HG03520 (cell line): ENCODE data around the gene OSBP2.

Source experiments
- ATAC-seq: cut with Tn5 transposase; IDR thresholded peaks from one replicate; pipeline ENCODE4 v1.9.1; 2021; ENCODE audit warnings: mild to moderate bottlenecking, moderate library complexity; ENCODE audit not compliant: unreplicated experiment

The OSBP2 gene

DNA sequence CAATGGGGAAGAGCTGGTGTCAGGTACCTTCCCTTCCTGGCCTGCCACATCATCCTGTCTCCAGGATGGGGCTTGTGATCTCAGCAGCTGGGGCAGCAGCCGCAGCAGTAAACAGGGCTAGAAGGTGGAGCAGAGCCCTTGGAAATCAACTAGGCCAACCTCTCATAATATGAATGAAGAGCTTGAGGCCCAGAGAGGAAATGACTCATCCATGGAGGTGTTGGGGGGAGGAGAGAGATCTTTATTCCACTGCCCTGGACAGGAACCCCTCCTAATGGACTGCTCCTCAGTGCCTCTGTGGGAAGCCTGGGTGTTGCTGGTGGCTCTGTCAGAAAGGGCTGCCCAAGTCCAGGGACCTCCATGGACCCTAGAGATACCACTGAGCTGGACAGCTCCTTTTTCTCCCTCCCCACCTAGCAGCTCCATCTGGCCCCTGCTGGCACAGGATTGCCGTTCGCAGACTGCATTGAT is 111.8 kb downstream of the OSBP2 start:
- ATAC-seq = no peak

- ATAC-seq = no peak
Observed at GRCh38 chr22:30809086-30809485, 114.4 kb downstream of the OSBP2 start.

DNA sequence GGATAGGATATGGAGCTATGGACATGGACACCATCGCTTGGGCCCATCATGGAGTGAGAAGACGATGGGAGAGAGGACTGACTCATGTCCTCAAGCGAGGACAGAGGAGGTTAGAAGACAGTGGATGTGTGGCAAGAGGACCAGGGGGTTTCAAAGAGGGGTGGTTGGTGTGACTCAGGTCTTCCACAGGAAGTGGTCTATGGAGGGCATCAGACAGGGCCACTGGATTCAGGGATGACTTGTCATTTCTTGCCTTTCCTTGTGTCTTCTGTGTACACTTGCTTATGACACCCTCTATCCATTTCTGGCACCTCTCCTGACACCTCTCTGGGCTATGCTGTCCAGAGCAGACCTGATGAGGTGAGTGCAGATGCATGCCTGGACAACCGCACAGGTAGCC is 115.4 kb downstream of the OSBP2 start:
- no peak for ATAC-seq

- ATAC-seq = no peak
Observed at GRCh38 chr22:30813936-30814335, 119.3 kb downstream of the OSBP2 start.

DNA sequence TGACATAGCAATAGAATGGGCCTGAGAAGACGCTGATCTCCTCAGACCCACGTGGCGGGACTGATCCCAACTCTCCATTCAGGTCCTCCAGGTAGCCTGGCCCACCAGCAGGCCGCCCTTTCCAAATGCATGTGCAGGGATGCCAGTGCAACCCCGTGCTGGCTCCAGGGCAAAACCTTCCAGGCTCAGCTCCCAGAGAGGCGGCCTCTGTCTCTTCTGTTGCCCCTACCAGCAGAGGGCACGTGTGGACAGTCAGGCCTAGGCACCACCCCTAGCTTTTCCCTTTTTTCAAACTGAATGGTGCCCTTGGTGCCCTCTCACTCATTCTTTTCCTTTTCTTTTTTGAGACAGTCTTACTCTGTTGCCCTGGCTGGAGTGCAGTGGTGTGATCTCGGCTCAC is 121.7 kb downstream of the OSBP2 start:
- ATAC-seq = no peak

- ATAC-seq = no peak
Observed at GRCh38 chr22:30821381-30821780, 126.7 kb downstream of the OSBP2 start.

DNA sequence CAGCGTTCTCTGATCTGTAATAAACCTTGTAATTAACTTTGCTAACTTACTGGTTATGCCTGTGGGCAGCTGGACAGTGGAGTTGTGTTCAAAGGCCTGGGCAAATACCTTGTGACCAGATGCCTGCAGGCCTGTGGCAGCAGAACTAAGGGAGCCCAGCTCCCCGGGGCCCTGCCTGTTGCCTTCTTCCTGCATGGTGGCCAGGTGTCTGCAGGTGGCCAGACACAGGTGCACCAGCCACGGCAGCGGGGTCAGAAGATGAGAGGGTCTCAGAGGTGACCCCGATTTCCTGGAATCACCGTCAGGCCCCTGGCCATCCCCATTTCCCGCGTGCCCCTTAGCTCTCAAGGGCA is 127.2 kb downstream of the OSBP2 start:
- no peak for ATAC-seq

DNA sequence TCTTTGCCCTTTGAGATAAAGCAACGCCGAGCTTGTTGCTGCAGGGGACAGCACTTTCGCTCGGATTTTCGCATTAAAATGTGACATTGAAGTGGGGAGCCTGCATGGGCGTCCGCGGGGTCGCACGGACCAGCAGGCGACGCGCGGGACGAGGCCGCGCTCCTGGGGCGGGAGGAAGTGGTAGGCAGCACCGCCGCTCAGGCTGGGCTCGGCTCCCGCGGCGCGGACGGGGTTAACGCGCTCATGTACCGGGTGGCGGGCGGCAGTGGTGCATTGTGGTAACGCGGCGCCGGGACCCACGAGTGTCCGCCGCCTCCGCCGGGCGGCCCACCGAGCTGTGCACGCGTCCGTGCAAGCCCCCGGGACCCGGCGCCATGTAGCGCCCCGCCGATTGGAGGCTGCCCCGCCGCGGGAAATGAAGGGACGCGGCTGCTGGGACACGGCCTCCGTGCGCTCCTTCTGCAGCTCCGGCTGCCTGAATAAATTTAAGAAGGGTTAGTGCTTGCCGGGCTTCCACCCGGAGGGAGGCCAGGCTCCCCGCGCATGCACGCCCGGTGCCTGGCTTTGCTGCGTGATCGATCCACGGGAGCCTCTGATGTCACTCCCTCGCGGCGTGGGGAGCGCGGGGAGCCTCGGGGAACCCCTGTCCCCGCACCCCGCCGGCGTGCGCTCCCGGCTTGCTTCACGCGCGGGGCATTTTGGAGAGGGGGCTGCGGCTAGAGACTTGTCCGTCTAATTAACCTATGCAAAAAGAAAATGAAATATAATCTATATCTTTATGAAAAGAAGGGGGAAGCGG is 127.7 kb downstream of the OSBP2 start:
- ATAC-seq = no peak

GRCh38 chr22:30823015-30823370 is 128.3 kb downstream of the OSBP2 start:
- no peak for ATAC-seq

DNA sequence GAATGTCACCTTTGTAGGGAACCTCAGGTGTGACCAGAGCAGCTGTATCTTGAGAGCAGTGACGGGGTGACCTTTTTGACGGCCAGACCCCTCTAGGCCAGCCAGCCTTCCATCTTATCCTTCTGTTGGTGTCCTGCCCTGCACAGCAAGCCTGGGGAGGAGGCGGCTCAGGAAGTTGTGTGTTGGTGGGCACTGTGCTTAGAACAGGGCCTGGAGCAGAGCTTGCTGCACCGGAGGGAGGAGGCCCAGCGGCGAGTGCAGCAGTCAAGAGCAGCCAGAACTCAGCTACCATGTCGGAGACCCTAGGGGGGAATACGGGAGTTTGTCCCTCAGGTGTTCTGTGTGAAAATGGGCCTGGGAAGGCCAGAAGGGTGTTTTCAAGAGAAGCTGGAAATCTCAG is 129.4 kb downstream of the OSBP2 start:
- ATAC-seq = no peak

GRCh38 chr22:30824711-30825110 is 130.0 kb downstream of the OSBP2 start:
- no peak for ATAC-seq

GRCh38 chr22:30825711-30826505 is 131.2 kb downstream of the OSBP2 start:
- ATAC-seq = no peak

GRCh38 chr22:30826670-30827355 is 132.1 kb downstream of the OSBP2 start:
- ATAC-seq = no peak

DNA sequence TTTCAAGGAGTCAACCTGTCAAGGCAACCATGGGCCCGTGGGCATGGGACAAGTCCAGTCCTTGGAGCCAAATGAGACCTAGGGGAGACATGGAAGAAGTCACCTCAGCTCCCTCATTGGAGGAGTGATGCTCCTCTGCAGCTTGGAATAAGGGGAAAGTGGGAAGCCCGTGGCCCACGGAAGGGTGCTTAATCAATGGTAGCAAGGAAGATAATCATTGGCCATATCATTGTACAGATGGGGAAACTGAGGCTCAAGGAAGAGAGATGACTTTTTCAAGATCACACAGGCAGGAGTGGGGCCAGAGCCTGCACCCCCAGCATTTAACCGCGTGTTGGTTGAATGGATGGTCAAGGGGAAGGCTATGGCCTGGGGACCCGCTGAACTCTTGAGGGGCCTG is 133.0 kb downstream of the OSBP2 start:
- no peak for ATAC-seq

GRCh38 chr22:30828187-30829155 is 133.8 kb downstream of the OSBP2 start:
- no peak for ATAC-seq

DNA sequence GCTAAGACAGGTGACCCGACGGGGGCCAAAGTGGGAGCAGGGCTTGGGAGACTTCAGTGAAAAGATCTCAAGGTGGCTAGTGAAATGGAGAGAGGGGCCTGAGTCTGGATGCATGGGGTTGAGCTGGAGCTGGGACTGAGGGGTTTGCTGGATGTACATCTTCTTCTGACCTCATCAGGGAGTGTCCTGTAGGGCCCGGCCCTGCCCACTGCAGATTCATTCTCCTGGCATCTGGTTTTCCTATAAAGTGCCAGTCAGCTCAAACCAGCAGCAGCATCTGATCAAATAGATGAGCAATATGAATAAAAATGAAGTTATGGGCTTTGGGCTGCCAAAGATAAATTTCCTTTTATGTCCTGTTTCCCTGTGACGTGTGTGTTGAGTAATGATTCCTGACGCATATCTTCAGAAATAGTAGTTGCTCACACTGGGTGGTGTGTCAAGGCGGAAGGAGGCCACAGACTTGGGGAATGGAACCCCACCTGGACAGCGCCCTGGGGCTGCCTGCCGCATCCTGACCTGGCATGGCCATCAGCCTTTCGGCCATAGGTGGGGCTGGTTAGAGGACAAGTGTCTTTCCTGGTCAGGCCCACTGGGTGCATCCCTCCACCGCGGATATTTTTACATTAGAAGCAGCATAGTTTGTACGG is 135.4 kb downstream of the OSBP2 start:
- ATAC-seq = no peak

DNA sequence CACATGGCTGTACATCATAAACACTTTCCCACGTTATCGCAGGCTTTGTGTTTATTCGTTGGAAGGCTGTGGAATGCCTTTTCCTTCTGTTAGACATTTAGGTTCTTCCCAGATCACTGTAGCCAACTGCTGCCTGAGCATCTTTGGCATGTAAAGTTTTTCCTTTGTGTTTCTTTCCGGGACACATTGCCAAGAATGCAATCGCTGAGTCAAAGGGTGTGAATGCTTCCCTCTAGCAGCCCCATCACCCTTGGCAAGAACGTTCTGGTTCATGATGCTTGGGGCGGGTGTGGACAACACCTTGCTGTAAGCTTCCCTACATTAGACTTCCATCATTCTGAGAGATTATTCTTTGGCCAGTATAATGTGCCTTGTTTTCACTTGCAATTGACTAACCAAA is 136.2 kb downstream of the OSBP2 start:
- no peak for ATAC-seq

GRCh38 chr22:30832407-30832987 is 137.8 kb downstream of the OSBP2 start:
- ATAC-seq = no peak

- no peak for ATAC-seq
Observed at GRCh38 chr22:30833322-30833721, 138.6 kb downstream of the OSBP2 start.

DNA sequence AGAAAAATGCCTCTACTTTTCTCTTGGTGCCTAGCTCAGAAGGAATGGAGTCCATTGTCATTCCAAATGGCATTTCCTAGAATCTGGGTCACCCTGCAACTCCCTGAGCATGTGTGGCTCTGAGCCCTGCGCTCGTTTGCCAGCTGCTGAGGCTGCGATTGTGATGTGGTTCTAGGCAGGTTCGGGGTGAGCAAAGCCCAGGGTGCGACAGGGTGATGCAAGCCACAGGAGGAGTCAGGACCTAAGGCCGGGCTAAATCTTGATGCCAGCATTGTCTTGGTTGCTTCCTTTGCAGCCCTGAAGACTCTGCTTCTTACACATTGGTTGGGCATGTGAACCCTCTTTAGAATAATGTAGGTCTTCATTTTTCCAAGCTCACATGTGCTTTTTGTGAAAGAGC is 142.9 kb downstream of the OSBP2 start:
- ATAC-seq = no peak
